Fibroblast of skin of right biceps (primary cell): ENCODE results near the gene TMEM143.
A peak's percentile ranks its signal among the peaks of the same experiment; 100 is the strongest.

Experiments
- DNase-seq: peaks from one replicate; pipeline ENCODE4 v3.0.0-alpha.2; 2013

TMEM143 gene

GRCh38 chr19:48290401-48290770, 73.4 kb downstream of the TMEM143 start:
- peak; percentile 80 for DNase-seq

- DNase-seq = no peak
These were observed 76.0 kb downstream of the TMEM143 start for GRCh38 chr19:48287748-48288147.

GRCh38 chr19:48284896-48285295, 78.8 kb downstream of the TMEM143 start:
- peak; percentile 77 for DNase-seq

- peak; percentile 94 for DNase-seq
These were observed 79.8 kb downstream of the TMEM143 start for GRCh38 chr19:48283908-48284307.
